Measurements from ENCODE around the gene MRPL38.
A peak's percentile ranks its signal among the peaks of the same experiment; 100 is the strongest.
"Not testable (repeated sequence)": the region's sequence is repeated elsewhere in the genome, so short reads cannot be mapped to it uniquely, and the experiment has no call there.

The MRPL38 gene

GRCh38 chr17:75874323-75875181 lies 30.1 kb downstream of the MRPL38 start:
- DNase-seq, result no peak

GRCh38 chr17:75873587-75874322 lies 30.9 kb downstream of the MRPL38 start:
- DNase-seq, result no peak

- peak in 2 of 4 experiments; percentile 52 to 60 for DNase-seq
Observed at GRCh38 chr17:75872434-75873351, 32.0 kb downstream of the MRPL38 start.

- DNase-seq, result not testable (repeated sequence)
Observed at GRCh38 chr17:75870228-75870627, 34.5 kb downstream of the MRPL38 start.

GRCh38 chr17:75869282-75870141 lies 35.2 kb downstream of the MRPL38 start:
- DNase-seq, result no peak

- not testable (repeated sequence) for DNase-seq
Observed at GRCh38 chr17:75868730-75869281, 35.9 kb downstream of the MRPL38 start.

GRCh38 chr17:75865404-75866188 lies 39.1 kb downstream of the MRPL38 start:
- DNase-seq, result not testable (repeated sequence)

GRCh38 chr17:75864887-75865286 lies 39.8 kb downstream of the MRPL38 start:
- not testable (repeated sequence) for DNase-seq

- DNase-seq, result no peak
Observed at GRCh38 chr17:75864448-75864871, 40.2 kb downstream of the MRPL38 start.

GRCh38 chr17:75861927-75862317 lies 42.8 kb downstream of the MRPL38 start:
- no peak for DNase-seq

- DNase-seq, result not testable (repeated sequence)
Observed at GRCh38 chr17:75859358-75859757, 45.3 kb downstream of the MRPL38 start.

- DNase-seq, result peak in 2 of 4 experiments; percentile 33 to 55
Observed at GRCh38 chr17:75856062-75856756, 48.5 kb downstream of the MRPL38 start.

- DNase-seq, result peak; percentile 87 to 95 (median 91)
Observed at GRCh38 chr17:75855310-75856061, 49.2 kb downstream of the MRPL38 start, which contains the start of gene WBP2. Gene WBP2, minus strand, starts transcription at chr17:75855335. Its CDS starts 38 bp downstream, at chr17:75855297.

GRCh38 chr17:75854881-75855309 lies 49.8 kb downstream of the MRPL38 start:
- DNase-seq, result no peak

GRCh38 chr17:75854101-75854748 lies 50.5 kb downstream of the MRPL38 start:
- no peak for DNase-seq

- DNase-seq, result no peak
Observed at GRCh38 chr17:75853433-75853832, 51.3 kb downstream of the MRPL38 start.

GRCh38 chr17:75851693-75851991 lies 53.0 kb downstream of the MRPL38 start:
- not testable (repeated sequence) for DNase-seq

- DNase-seq, result no peak
Observed at GRCh38 chr17:75850928-75851692, 53.6 kb downstream of the MRPL38 start.

Measured in activated naive CD4-positive, alpha-beta T cell (primary cell).